Kidney epithelial cell (primary cell): Measurements from ENCODE around the gene MTG1. TPM values are rescaled to one million over a fixed set of nuclear protein-coding genes. Genes with fewer than 3 reads are reported as not detected.

Source experiments
- DNase-seq: peaks from one replicate; pipeline ENCODE4 v3.0.0-alpha.2; 2010; ENCODE audit warnings: low read depth
- H3K27me3 ChIP-seq: 2 replicates; pipeline ENCODE4 v1.6.0; 2011; ENCODE audit warnings: low read length; ENCODE audit not compliant: control insufficient read depth, insufficient read depth
- H3K36me3 ChIP-seq: 2 replicates; pipeline ENCODE4 v1.5.1; 2011; ENCODE audit warnings: low read length; ENCODE audit not compliant: control insufficient read depth, insufficient read depth
- H3K4me3 ChIP-seq: 2 replicates; pipeline ENCODE4 v1.5.1; 2011; ENCODE audit warnings: low read depth, mild to moderate bottlenecking, control low read depth, low read length
- total RNA-seq: library from RNA; depleted of rRNA; stranded (reverse); fragments of >200 nt; gene quantifications from 2 replicates; pipeline ENCODE4 v1.2.3, GENCODE V29; 2015
- TF ChIP-seq, protein P1 (sequence below): IDR thresholded peaks from 2 replicates; pipeline ENCODE4 v1.5.1; 2011; ENCODE audit warnings: mild to moderate bottlenecking, moderate library complexity, low read length, control low read depth, inconsistent platforms; ENCODE audit not compliant: insufficient read depth, poor library complexity, severe bottlenecking

MTG1 gene
- total RNA-seq, 1 donor from 2014 or later = 26.7 TPM

DNA sequence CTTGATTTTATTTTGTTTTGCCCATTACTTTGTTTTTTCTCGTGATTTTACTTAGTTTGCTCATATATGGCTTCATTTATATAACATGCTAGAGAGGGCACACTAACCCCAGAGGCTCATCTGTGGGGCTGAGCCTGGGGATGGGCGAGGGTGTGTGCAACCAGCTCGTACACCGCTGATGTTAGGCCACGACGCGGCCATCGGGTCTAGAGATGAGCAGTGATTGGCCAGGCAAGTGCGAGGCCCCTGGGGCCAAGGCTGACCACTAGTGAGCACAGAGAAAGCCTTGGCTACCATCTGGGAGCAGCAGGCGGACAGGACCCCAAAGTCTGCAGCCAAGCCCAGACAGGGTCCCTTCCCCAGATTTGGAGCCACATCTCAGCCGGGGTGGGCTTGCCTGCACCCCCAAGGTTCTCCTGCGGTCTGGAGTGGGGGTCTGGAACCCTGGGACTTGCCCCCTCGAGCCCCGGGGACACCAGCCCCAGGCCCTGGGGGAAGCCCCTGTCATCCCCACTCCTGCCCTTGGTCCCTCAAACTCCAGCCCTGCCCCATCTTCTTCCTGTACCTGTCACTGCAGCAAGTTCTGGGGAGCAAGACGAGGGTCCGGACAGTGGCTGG is 39.9 kb upstream of the MTG1 start:
- Histone ChIP-seq H3K4me3 (no peak overlapping the region), H3K36me3 (no peaks in the 10 kb centered on the region), H3K27me3 (peaks cover 6% of the 10 kb centered on the region)
- DNase-seq = no peak
- TF ChIP-seq, protein P1, sequence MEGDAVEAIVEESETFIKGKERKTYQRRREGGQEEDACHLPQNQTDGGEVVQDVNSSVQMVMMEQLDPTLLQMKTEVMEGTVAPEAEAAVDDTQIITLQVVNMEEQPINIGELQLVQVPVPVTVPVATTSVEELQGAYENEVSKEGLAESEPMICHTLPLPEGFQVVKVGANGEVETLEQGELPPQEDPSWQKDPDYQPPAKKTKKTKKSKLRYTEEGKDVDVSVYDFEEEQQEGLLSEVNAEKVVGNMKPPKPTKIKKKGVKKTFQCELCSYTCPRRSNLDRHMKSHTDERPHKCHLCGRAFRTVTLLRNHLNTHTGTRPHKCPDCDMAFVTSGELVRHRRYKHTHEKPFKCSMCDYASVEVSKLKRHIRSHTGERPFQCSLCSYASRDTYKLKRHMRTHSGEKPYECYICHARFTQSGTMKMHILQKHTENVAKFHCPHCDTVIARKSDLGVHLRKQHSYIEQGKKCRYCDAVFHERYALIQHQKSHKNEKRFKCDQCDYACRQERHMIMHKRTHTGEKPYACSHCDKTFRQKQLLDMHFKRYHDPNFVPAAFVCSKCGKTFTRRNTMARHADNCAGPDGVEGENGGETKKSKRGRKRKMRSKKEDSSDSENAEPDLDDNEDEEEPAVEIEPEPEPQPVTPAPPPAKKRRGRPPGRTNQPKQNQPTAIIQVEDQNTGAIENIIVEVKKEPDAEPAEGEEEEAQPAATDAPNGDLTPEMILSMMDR = no peak

DNA sequence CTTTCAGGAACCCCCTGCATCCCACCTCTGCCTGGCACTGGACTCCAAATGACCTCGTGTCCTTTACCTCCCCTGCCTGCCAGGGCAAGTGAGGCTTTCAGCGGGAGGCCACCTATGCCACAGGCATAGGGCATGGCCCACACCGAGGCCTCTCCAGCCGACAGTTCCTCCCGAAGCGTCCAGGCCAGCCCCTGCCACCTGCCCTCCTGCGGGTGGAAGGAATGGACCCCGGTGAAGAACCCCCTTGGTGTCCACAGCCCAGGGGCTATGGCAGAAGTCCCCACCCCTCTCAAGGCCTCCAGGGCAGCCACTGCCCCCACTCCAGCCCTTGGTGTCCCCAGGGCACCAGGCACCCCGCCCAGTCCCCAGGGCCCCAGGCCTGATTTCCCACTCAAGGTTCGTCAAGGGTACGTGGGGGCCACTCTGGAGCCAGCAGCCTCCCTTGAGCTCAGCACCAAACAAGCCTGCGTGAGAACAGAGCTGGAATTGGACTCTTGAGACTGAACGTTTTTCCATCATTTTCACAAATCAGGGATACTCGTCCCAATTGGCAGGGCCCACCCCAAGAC is 39.2 kb upstream of the MTG1 start:
- no peaks in the 10 kb centered on the region for H3K36me3 ChIP-seq
- TF ChIP-seq, protein P1 = no peak
- H3K4me3 ChIP-seq = no peak overlapping the region
- no peak for DNase-seq
- H3K27me3 ChIP-seq = peaks cover 4% of the 10 kb centered on the region

DNA sequence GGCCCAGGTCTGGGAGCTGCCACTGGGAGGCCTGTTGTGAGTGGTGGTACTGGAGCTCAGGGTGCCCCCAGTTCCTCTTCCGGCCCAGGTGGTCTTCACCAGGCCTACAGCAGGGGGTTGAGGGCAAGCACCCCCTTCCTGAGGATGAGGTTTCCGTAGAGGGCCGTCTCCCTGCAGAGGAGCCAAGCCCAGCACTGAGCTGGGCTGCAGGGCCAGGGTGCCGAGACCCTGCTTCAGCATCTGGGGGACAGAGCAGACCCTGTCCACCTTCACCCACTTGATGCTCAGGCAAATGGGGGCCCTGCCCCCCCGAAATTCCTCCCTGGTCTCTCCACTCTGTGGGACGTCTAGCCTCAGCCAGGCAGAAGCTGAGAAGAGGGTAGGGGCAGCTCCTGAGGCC is 38.7 kb upstream of the MTG1 start:
- H3K27me3 ChIP-seq = peaks cover 4% of the 10 kb centered on the region

DNA sequence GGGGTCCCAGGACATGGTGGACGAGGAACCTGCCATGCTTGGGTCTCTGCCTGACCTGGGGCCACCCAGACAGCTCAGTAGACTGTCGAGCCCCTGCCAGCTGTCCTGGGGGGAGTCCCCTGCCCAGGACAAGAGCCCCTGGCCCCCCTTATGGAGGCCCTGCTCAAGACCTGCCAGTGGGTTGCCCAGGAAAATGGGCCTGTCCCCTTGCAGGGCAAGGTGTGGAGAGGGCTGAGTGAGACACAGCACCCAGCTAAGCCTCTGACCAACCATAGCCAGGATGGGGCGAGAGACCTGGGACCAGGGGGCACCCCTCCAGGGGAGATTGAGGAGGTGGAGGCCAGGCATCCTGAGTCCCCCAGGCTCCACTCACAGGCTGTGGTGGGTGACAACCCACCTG is 38.0 kb upstream of the MTG1 start:
- no peak for DNase-seq
- no peak overlapping the region for H3K4me3 ChIP-seq
- no peaks in the 10 kb centered on the region for H3K36me3 ChIP-seq
- TF ChIP-seq, protein P1 = no peak
- peaks cover under 1% of the 10 kb centered on the region for H3K27me3 ChIP-seq

More for the DNA sequence above, 38.7 kb upstream of the MTG1 start:
- no peak overlapping the region for H3K4me3 ChIP-seq
- TF ChIP-seq, protein P1 = no peak
- H3K36me3 ChIP-seq = no peaks in the 10 kb centered on the region
- DNase-seq = no peak

DNA sequence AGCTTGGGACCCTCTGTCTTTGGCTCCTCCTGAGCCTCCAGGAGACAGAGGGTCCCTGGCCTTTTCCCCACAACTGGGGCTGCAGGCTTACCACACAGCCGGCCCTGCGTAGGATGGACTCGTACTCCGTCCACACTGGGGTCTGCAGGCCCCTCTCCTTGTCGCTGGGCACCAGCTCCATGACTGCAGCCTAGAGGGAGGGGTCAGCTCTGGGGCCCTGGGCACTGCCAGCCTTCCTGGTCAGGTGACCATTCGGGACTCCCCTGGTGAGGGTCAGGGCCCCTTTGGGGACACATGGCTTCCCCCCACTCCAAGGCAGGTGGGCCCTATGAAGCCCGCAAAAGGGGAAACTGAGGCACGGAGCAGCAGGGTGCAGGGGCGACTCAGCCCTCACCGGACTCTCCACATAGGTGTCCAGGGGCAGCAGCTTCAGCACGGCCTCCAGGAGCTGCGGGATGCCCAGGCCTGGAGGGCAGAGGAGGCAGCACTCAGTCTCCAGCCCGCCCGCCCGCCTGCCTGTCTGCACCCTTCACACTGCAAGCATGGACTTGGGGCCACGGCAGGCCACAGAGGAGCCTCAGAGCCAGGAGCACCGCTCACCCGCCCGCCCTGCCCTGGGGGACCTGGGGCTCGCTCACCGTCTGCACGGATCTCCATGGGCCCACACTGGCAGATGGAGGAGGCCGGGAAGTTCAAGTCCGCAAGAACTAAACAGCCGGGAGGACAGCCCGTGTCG is 37.2 kb upstream of the MTG1 start:
- Histone ChIP-seq H3K27me3 (no peaks in the 10 kb centered on the region), H3K36me3 (no peaks in the 10 kb centered on the region), H3K4me3 (peak overlapping the region; percentile 62)
- DNase-seq = no peak
- TF ChIP-seq, protein P1 = no peak
